GM21529 (cell line): ENCODE results near the gene NMNAT2.

ENCODE experiments used
- ATAC-seq: cut with Tn5 transposase; IDR thresholded peaks from one replicate; pipeline ENCODE4 v1.9.1; 2021; ENCODE audit not compliant: unreplicated experiment

NMNAT2 gene

GRCh38 chr1:183270541-183271141 lies 147.5 kb downstream of the NMNAT2 start:
- ATAC-seq = no peak

GRCh38 chr1:183267646-183268431 lies 150.3 kb downstream of the NMNAT2 start:
- no peak for ATAC-seq

GRCh38 chr1:183263886-183264602 lies 154.1 kb downstream of the NMNAT2 start:
- ATAC-seq = no peak

- no peak for ATAC-seq
Observed at GRCh38 chr1:183262628-183263200, 155.5 kb downstream of the NMNAT2 start.

GRCh38 chr1:183259924-183260323 lies 158.3 kb downstream of the NMNAT2 start:
- ATAC-seq = no peak

GRCh38 chr1:183255073-183255472 lies 163.1 kb downstream of the NMNAT2 start:
- ATAC-seq = no peak

GRCh38 chr1:183251959-183252450 lies 166.2 kb downstream of the NMNAT2 start:
- no peak for ATAC-seq

GRCh38 chr1:183251101-183251958 lies 166.8 kb downstream of the NMNAT2 start:
- ATAC-seq = no peak

GRCh38 chr1:183249941-183250452 lies 168.2 kb downstream of the NMNAT2 start:
- ATAC-seq = no peak

- no peak for ATAC-seq
Observed at GRCh38 chr1:183248989-183249691, 169.0 kb downstream of the NMNAT2 start.

GRCh38 chr1:183247931-183248330 lies 170.2 kb downstream of the NMNAT2 start:
- ATAC-seq = no peak

- no peak for ATAC-seq
Observed at GRCh38 chr1:183247484-183247883, 170.7 kb downstream of the NMNAT2 start.

- no peak for ATAC-seq
Observed at GRCh38 chr1:183247066-183247465, 171.1 kb downstream of the NMNAT2 start.

GRCh38 chr1:183246436-183246835 lies 171.7 kb downstream of the NMNAT2 start:
- ATAC-seq = no peak

GRCh38 chr1:183245357-183245756 lies 172.8 kb downstream of the NMNAT2 start:
- no peak for ATAC-seq

- no peak for ATAC-seq
Observed at GRCh38 chr1:183244466-183244865, 173.7 kb downstream of the NMNAT2 start.

- no peak for ATAC-seq
Observed at GRCh38 chr1:183243161-183244050, 174.8 kb downstream of the NMNAT2 start.

- no peak for ATAC-seq
Observed at GRCh38 chr1:183242556-183242955, 175.6 kb downstream of the NMNAT2 start.

GRCh38 chr1:183241471-183241870 lies 176.7 kb downstream of the NMNAT2 start:
- no peak for ATAC-seq
